ENCODE data around the gene DOCK10.

The DOCK10 gene

DNA sequence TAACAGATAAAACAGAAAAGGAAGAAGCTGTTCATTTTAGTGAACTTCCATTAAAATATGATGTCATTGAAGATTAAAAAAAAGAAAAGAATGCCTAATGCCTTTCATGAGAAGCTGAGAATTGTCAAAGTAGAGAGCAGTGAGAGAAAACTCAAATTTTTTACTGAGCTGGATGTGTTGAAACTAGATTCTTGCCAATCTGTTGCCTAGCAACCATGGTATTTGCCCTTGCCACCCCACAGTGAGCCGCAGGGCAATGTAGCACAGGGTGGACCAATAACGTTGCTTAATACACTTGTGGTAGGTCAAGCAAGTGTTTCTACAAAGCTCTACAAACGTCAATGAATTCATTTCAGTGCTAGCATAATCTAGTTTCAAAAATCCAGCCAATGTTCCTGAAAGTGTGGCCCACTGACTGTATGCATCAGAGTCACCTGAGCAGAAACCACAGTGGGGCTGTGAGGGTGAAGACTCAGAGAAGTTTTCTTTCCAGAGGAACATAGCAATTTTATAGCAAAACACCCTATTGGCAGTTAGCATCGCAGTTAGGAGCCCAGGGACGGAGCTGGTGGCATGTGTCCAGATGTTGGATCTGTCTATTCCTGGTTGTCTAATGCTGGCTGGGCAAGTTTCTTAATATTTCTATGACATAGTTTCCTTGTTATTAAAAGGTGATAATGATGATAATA is 132.2 kb downstream of the DOCK10 start:
- DNase-seq: peak; percentile 24

- DNase-seq: no peak
Measured at GRCh38 chr2:224908818-224909217, 133.4 kb downstream of the DOCK10 start.

- DNase-seq: no peak
Measured at GRCh38 chr2:224904381-224904780, 137.9 kb downstream of the DOCK10 start.

- no peak for DNase-seq
Measured at GRCh38 chr2:224903621-224904020, 138.6 kb downstream of the DOCK10 start.

DNA sequence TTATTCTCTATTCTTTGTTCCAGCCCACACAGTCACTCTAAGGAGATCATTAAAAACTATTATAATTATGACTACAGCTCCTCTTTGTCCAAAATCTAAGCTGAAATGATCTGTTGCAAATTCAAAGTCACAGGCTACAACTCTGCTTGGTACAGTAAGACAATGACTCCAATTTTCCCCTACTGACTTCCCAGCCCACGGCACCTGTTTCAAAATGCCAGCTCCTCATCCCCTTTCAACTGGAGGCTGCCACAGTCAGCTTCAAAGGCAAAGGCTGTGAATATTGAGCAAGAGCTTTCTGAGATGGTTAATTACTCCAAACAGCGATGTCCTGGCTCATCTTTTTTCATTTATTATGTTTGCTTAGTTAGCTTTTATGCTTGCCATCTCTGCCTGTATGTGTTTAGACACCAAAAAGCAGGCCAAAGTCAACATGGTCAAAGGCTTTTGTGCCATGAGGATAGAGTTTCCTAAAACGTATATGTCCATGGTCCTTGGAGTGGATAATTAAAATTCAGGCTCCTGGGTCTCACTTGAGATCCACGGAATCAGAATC is 141.1 kb downstream of the DOCK10 start:
- peak; percentile 19 for DNase-seq

DNA sequence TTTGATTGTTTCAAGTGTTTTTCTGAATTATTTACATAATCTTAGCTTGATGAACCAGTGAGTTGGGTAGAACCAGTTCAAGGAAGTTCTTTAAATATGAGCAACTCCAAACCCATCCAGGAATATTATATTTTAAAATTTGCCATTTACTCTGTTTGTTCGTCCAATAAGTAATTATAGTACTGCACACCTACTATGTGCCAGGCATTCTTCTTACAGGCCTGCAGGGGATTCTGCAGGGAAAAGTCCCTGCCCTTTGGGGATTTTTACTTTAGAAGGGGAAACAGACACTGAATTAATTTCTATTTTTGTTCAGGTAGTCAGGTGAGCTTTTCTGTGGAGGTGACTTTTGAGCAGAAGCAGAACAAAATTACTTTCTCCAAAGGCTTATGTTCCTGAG is 146.9 kb downstream of the DOCK10 start:
- no peak for DNase-seq

- no peak for DNase-seq
Measured at GRCh38 chr2:224894356-224894755, 147.9 kb downstream of the DOCK10 start.

DNA sequence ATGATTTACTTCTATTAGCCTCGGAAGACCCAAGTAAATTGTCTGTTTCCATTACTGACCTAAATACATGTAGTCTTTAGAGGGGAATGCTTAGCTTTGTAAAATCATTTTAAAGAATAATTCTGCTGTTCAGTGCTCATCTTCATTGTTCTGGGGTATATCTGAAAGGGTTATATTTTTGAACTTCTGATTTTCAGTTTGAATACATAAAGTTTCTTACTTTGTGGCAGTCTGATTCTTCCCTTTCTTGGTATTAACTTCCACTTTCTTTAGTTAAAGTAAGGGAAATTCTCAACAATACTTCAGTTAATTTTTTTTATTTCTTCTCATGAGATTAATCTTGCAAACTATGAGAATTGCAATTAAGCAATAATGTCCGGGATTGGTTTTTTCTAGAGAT is 148.4 kb downstream of the DOCK10 start:
- no peak for DNase-seq

GRCh38 chr2:224892574-224893204 is 149.6 kb downstream of the DOCK10 start:
- DNase-seq: no peak

- DNase-seq: no peak
Measured at GRCh38 chr2:224890372-224890771, 151.9 kb downstream of the DOCK10 start.

DNA sequence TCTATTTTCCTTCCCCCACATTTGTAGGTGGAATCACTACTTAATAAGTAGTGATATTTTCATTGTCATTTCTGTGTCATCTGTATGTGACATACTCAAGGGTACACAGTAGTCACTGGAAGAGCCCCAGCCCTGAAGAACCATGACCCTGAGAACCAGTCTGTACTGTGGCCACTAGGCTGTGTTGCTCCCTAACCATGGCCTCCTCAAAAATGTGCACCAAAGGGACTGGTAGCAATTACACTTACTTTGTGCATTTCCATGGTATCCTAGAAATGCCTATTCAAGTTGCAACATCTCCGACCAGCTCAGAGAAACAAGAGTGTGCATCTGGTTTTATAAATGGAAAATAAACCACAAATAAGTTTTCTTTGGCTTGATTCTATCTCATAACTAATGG is 155.1 kb downstream of the DOCK10 start:
- DNase-seq: no peak

DNA sequence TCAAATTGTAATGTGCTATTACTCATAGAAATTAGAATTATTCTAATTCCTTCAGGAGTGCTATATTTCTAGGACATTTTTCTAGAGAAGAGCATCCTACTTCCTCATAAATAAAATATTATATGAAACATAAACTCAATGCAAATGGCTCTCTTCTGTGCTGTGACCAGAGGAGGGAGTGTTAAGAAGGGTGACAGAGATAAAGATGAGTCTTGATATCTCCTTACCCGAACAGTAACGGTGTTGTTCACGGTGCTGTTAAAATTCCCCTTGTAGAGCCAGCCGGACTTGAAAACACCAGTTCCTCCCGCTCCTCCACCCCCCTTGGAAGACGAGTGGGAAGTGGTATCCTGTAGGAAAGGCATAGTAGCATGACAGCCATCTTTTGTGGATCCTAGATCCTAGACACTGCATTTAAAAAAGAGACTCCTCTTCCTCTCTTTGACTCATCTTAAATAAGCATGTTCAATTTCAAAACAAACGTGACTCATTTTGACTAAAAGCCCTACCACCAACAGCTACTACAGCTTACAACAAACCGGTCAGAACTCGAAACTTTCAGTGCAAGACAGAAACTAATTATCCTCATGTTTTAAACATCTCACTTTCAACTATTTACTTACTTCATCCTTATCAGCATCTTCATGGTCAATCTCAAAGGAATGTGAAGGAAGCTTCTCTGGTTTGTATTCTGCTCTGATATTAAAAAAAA is 156.3 kb downstream of the DOCK10 start:
- no peak for DNase-seq

DNA sequence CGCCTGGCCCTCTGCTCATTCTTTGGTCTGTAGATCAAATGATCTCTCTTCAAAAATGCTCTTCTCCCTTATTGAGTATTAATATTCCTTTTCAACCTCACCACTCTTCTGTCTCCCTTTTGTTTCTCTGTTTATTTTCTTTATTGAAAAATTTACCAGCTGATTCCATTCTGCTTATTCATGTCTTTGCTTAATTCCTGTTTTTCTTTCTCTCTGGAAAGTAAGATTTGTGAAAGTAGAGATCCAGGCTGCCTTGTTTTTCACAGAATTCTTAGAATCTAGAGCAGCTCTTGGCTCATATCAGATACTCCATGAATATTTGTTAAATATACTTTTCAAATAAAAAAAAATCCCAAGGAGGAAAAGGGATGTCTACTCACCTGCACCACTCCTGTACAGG is 157.0 kb downstream of the DOCK10 start:
- DNase-seq: no peak

DNA sequence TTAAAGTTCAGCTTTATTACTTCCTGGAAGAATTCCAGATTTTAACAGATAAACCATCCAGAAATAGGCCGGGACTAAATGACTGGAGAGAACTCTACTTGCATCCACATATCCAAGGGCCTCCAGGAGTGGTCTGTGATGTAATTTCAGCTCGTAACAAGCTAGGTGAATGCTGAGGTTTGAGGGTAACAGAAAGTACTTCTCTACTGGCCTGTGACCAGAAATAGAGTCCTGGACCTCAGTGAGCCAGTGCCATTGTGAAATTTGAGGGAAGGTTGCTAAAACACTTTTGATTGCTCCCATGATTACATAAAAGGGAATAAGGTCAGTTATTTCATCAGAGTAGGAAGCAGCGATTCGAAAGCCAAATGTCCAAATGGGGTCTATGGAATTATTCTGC is 158.1 kb downstream of the DOCK10 start:
- DNase-seq: no peak

- DNase-seq: no peak
Measured at GRCh38 chr2:224883700-224884099, 158.6 kb downstream of the DOCK10 start.

GRCh38 chr2:224883172-224883516 is 159.1 kb downstream of the DOCK10 start:
- no peak for DNase-seq

GRCh38 chr2:224882291-224883171 is 159.7 kb downstream of the DOCK10 start:
- no peak for DNase-seq

- no peak for DNase-seq
Measured at GRCh38 chr2:224881846-224882245, 160.4 kb downstream of the DOCK10 start.

DNA sequence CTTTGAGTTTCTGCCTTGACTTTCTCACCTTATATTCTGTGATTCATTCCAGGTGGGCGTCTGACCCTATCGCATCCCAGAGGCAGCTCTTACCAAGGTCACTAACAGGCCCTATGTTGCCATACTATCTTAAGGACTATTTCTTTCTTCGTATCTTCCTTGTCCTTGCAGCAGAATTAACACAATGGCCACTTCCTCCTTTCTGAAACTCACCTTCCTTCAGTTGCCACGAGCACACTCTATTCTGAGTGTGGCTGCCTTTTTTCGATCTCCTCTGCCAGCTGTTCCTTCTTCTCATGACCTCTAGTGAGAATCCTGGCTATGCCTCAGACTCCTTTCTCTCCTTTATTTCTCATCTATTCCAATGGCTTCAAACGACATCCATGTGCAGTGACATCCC is 165.7 kb downstream of the DOCK10 start:
- no peak for DNase-seq

DNA sequence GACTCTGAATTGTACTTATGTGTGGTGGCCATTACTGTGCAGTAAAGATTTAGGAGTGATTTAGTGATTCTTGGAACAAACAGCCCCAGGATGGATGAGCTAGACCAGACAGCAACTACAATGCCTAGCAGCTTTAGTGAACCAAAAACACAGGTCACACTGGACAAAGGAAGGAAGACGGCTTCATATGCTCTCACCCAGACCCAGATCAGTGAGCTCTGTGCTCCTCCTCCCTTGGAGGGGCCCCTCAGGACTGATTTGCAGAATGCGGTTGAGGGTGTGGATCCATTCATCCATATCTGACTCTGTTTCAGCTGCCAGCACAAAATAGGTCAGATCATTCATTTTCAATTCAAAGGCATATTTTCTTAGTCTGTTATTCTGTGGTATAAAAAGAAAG is 166.4 kb downstream of the DOCK10 start:
- no peak for DNase-seq

GRCh38 chr2:224875153-224875552 is 167.1 kb downstream of the DOCK10 start:
- no peak for DNase-seq

DNA sequence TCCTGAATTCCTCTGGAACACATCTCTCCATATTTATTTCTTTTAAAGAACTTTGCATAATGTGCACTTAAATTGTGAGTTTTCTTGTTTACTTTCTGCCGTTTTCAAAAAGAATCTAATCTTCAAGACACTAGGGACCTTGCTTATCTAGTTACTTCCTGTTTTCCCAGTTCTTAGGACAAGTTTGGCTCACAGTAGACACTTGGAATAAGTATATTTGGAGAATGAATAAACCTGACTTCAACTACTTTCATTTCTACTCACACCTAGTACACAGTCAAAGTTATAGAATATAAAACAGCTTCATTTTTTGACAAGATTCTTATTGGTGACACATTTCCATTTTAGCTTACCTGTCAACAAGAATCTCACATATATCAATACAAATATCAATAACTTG is 170.5 kb downstream of the DOCK10 start:
- DNase-seq: no peak

DNA sequence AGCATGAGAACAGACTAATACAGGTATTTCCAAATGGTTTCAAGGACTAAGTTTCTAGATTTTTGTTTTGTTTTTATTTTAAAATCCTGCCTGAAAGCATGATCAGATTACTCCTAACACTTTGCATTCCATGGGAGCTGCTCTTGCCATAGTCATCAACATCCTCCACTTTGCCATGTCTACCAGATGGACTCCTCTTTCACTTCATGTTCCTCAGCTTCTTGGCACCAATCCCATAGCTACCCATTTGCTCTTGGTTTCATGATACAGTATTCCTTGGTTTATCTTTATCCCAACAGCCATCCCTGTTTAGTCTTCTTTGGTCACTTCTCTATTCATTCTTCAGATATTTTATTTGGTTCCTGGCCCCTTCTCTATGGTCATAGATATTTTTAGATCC is 171.9 kb downstream of the DOCK10 start:
- DNase-seq: no peak
